ENCODE data around the gene WDR4.
"Not testable (repeated sequence)": the region's sequence is repeated elsewhere in the genome, so short reads cannot be mapped to it uniquely, and the experiment has no call there.

The WDR4 gene

GRCh38 chr21:42807938-42808613 is 71.3 kb downstream of the WDR4 start:
- Histone ChIP-seq H3K4me3 (ENCODE audit: low read depth, low read length) (no peak overlapping the region), H3K36me3 (ENCODE audit: control insufficient read depth, insufficient read depth, low read length) (no peaks in the 10 kb centered on the region), H3K27me3 (ENCODE audit: control insufficient read depth, insufficient read depth, low read length) (no peaks in the 10 kb centered on the region; the same call in 1 of the 2 replicates), H3K9me3 (ENCODE audit: control insufficient read depth, insufficient read depth, low read length) (no peaks in the 10 kb centered on the region), H3K27ac (ENCODE audit: low read depth, low read length) (peak overlapping the region; percentile 66), H3K9ac (ENCODE audit: low read depth, low read length) (no peak overlapping the region), H3K4me1 (ENCODE audit: control insufficient read depth, insufficient read depth, low read length) (peaks cover 27% of the 10 kb centered on the region)

- not testable (repeated sequence) for H3K9ac ChIP-seq (ENCODE audit: low read depth, low read length); H3K4me3 ChIP-seq (ENCODE audit: low read depth, low read length); H3K9me3 ChIP-seq (ENCODE audit: control insufficient read depth, insufficient read depth, low read length); H3K27me3 ChIP-seq (ENCODE audit: control insufficient read depth, insufficient read depth, low read length); H3K36me3 ChIP-seq (ENCODE audit: control insufficient read depth, insufficient read depth, low read length)
- Histone ChIP-seq H3K4me1 (ENCODE audit: control insufficient read depth, insufficient read depth, low read length) (peaks cover 27% of the 10 kb centered on the region), H3K27ac (ENCODE audit: low read depth, low read length) (peak overlapping the region; percentile 93)
These were observed 71.9 kb downstream of the WDR4 start for GRCh38 chr21:42807293-42807895.

GRCh38 chr21:42806509-42807140 is 72.7 kb downstream of the WDR4 start:
- Histone ChIP-seq H3K4me3 (ENCODE audit: low read depth, low read length) (no peak overlapping the region), H3K9me3 (ENCODE audit: control insufficient read depth, insufficient read depth, low read length) (no peaks in the 10 kb centered on the region), H3K4me1 (ENCODE audit: control insufficient read depth, insufficient read depth, low read length) (peaks cover 27% of the 10 kb centered on the region), H3K9ac (ENCODE audit: low read depth, low read length) (no peak overlapping the region), H3K27ac (ENCODE audit: low read depth, low read length) (peak overlapping the region; percentile 93), H3K27me3 (ENCODE audit: control insufficient read depth, insufficient read depth, low read length) (no peaks in the 10 kb centered on the region; the same call in 1 of the 2 replicates), H3K36me3 (ENCODE audit: control insufficient read depth, insufficient read depth, low read length) (no peaks in the 10 kb centered on the region)

GRCh38 chr21:42801616-42802015 is 77.7 kb downstream of the WDR4 start:
- not testable (repeated sequence) for H3K27ac ChIP-seq (ENCODE audit: low read depth, low read length); H3K36me3 ChIP-seq (ENCODE audit: control insufficient read depth, insufficient read depth, low read length); H3K27me3 ChIP-seq (ENCODE audit: control insufficient read depth, insufficient read depth, low read length); H3K4me3 ChIP-seq (ENCODE audit: low read depth, low read length); H3K9me3 ChIP-seq (ENCODE audit: control insufficient read depth, insufficient read depth, low read length); H3K9ac ChIP-seq (ENCODE audit: low read depth, low read length)
- peaks cover 19% of the 10 kb centered on the region for H3K4me1 ChIP-seq (ENCODE audit: control insufficient read depth, insufficient read depth, low read length)

GRCh38 chr21:42799948-42800347 is 79.4 kb downstream of the WDR4 start:
- no peaks in the 10 kb centered on the region for H3K9me3 ChIP-seq (ENCODE audit: control insufficient read depth, insufficient read depth, low read length)
- peaks cover 13% of the 10 kb centered on the region for H3K4me1 ChIP-seq (ENCODE audit: control insufficient read depth, insufficient read depth, low read length)
- no peak overlapping the region for H3K9ac ChIP-seq (ENCODE audit: low read depth, low read length)
- H3K4me3 ChIP-seq (ENCODE audit: low read depth, low read length), result no peak overlapping the region
- H3K36me3 ChIP-seq (ENCODE audit: control insufficient read depth, insufficient read depth, low read length), result no peaks in the 10 kb centered on the region
- no peaks in the 10 kb centered on the region; the same call in 1 of the 2 replicates for H3K27me3 ChIP-seq (ENCODE audit: control insufficient read depth, insufficient read depth, low read length)
- H3K27ac ChIP-seq (ENCODE audit: low read depth, low read length), result no peak overlapping the region

- no peak overlapping the region for H3K27ac ChIP-seq (ENCODE audit: low read depth, low read length)
- no peak overlapping the region for H3K4me3 ChIP-seq (ENCODE audit: low read depth, low read length)
- H3K27me3 ChIP-seq (ENCODE audit: control insufficient read depth, insufficient read depth, low read length), result no peaks in the 10 kb centered on the region; the same call in 1 of the 2 replicates
- H3K9me3 ChIP-seq (ENCODE audit: control insufficient read depth, insufficient read depth, low read length), result no peaks in the 10 kb centered on the region
- no peak overlapping the region for H3K9ac ChIP-seq (ENCODE audit: low read depth, low read length)
- H3K36me3 ChIP-seq (ENCODE audit: control insufficient read depth, insufficient read depth, low read length), result no peaks in the 10 kb centered on the region
- peaks cover 17% of the 10 kb centered on the region for H3K4me1 ChIP-seq (ENCODE audit: control insufficient read depth, insufficient read depth, low read length)
These were observed 79.8 kb downstream of the WDR4 start for GRCh38 chr21:42799516-42799915.
